HG02678 (cell line): Measurements from ENCODE around the gene EGFL8.
"Not testable (repeated sequence)": the region's sequence is repeated elsewhere in the genome, so short reads cannot be mapped to it uniquely, and the experiment has no call there.

Experiments
- ATAC-seq: cut with Tn5 transposase; IDR thresholded peaks from one replicate; pipeline ENCODE4 v1.9.1; 2021; ENCODE audit warnings: mild to moderate bottlenecking, moderate library complexity; ENCODE audit not compliant: unreplicated experiment

The EGFL8 gene

GRCh38 chr6:32182555-32182981 lies 18.2 kb downstream of the EGFL8 start:
- no peak for ATAC-seq

GRCh38 chr6:32183030-32183429 lies 18.6 kb downstream of the EGFL8 start:
- no peak for ATAC-seq

DNA sequence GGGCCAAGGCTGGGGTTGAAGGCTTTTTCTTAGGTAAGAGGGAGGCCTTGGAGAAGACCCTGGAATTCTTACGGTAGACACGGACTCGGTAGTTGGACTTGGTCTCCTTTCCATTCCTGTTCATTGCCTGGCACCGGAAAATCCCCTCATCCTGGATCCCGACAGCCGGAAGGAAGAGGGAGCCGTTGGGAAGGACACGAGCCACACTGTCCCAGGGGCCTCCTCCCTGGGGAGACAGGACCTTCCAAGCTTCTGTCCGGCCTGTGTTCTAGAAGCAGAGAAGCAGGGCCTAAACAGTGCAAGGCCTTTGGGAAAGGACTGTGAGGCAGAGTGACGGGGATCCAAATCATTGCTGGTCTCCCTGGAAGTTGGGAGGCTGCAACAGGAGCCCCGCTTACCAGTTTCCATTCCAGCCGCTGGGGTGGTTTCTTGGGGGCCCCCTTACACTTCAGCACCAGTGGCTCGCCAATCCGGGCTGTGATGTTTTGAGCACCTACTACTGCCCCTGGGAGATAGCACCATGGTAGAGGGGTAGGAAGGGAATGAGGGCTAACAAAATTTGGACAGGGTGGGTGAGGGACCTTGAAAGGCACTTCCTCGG lies 19.2 kb downstream of the EGFL8 start:
- no peak for ATAC-seq

GRCh38 chr6:32184084-32184640 lies 19.8 kb downstream of the EGFL8 start, which contains the start of gene AGER:
Gene AGER (minus strand): TSS chr6:32184253. CDS start chr6:32184222, 31 bp downstream.
- no peak for ATAC-seq

GRCh38 chr6:32185681-32186131 lies 21.3 kb downstream of the EGFL8 start:
- not testable (repeated sequence) for ATAC-seq

DNA sequence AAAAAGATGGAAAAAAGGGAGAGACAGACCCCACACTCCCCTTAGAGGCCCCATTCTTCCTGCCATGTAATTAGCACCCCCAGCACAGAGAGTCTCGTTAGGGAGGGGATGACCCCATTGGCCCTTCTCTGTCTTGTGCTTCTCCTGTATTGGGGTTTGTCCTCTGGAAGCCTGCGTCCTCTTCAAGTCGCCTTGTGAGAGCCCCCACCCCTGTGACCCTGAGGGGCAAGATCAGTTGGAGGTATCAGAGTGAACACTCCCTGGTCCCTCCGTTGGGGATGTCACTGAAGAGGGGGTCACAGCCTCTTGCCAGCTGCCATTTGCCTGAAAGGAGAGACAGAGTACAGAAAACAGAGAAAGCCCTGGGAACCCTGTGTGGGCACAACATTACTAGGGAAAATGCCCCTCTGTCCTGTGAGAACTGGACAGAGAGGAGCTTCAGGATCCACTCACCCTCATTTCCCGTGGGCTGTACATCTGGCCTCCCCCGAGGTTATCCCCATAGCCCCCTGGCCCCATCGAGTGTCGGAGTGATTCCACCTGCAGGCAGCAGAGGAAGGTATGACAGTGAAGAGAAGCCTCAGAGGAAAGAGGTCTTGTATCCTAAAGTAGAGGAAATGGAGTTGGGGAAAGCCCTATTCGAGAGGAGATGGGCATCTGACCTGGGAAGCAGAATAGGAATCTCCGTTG lies 21.9 kb downstream of the EGFL8 start:
- ATAC-seq: not testable (repeated sequence)

DNA sequence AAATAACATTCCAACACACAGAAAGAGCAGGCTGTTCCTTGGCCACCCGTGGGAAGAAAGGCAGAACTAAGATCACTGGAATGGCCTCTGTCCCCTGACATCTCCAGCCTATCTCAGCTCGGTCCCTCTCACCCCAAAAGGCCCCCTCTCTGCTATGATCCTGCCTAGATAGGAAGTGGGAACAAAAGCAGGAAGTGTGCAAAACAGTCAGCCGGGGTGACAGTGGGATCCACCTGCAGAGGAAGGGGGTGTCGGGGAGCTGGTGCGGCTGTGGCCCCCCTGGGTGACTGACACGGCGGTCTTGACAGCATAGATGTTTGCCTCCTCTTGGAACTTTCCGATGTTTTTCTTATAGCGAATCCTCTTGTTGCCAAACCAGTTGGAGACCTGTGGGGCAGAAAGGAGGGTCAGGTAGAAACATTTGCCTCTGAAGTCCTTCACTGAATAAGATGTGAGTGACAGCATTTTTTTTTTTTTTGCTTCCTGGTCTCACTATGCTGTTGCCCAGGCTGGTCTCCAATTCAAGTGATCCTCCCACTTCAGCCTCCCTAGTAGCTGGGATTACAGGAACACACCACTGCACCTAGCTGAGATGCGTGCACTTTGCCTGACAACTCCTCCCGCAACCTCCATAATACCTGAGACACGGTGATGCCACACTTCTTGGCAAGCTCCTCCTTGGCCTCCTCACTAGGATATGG lies 22.8 kb downstream of the EGFL8 start:
- ATAC-seq: no peak

GRCh38 chr6:32187725-32188380 lies 23.5 kb downstream of the EGFL8 start:
- ATAC-seq: not testable (repeated sequence)

- ATAC-seq: no peak
Observed at GRCh38 chr6:32188381-32189068, 24.1 kb downstream of the EGFL8 start.

GRCh38 chr6:32189069-32189741 lies 24.8 kb downstream of the EGFL8 start:
- ATAC-seq: no peak

DNA sequence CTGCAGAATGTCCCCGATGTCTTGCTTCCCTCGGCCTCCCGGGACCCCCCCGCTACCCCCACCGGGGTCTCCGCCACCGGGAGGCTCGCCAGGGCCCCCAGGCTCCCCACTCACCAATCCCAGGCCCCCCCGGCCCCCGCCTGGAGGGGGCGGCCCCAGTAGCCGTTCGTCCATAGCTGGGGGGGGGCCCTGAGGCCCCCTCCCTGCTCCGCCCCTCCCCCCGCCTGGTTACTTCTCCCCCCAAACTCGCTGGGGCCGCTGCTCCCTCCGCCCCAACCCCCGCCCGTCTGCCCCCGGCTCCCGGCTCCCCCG lies 25.3 kb downstream of the EGFL8 start:
- no peak for ATAC-seq

DNA sequence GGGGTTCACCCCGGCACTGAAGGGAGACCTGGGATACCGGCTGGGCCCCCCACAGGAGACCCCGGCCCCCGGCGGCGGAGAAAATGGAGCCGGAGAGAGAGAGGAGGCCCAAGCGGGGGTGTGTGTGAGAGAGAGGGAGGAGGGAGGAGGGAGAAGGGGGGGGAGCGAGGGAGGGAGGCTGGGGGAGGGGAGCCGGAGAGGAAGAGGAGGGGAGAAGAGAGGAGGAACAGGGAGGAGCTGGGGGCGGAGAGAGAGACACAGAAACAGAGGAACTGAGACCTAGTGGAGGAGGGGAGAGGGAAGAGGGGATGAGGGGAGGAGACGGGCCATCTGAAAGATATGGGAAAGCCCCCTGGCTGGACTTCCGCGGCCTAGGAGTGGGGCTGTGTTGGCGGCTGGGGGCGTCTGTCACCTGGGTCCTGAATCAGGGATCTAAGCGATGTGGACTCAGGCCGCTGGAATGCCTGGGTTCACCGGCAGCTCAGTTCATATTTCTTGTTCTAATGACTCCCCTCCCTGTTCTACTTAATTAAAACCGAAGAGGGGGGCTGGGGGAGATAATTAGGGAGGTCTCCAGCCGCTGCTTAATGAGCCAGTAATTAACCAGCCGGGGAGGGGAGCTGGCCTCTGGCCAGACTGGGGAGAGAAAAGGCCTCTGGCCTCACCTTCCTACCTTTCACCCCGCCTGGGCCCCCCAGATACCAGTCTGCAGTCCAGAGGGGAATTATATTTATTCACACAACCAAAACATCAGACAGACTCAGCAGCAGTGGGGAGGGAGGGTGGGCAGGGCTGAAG lies 25.9 kb downstream of the EGFL8 start, which contains the start of gene PBX2:
TSS of gene PBX2 (minus strand) at position 149 of the 798 bp plus-strand sequence. CDS start 287 bp downstream, outside the sequence.
- ATAC-seq: peak; percentile 73

DNA sequence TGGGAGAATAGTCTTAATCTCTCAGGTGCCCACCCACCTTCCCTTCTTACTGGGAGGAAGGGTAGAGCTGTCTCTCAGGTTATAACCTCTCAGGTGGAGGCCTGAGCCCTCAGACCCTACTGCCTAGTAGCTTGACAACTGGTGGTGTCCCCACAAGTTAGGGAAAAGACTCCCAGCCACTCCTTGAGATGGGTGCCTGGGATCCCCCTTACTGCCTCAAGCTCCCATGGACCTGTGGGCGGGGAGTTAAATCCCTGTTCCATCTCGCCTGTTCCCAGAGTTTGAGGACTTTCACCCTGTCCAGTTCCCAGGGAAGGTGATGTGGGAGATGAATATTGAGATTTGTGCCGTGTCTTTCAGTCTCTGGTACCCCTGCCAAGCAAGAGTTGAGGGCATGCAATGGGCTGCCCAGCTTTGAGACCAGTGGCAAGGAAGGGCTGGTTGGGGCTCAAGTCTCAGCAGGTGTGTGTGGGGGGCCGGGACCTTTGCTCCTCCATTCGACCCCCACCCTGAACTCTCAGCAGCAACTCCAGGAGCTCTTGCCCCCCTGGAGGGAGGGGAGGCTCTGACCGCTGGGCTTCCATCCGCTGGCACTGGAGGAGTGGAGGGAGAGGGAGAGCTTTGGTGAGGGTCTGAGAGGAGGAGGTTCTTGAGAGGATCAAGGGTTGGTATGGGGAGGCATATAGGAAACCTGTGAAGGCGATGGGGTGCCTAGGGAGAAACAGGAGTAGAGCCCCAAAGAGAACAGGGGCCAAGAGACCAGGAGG lies 26.7 kb downstream of the EGFL8 start:
- ATAC-seq: no peak

- ATAC-seq: no peak
Observed at GRCh38 chr6:32191696-32192607, 27.6 kb downstream of the EGFL8 start.

GRCh38 chr6:32192608-32193039 lies 28.2 kb downstream of the EGFL8 start, which contains the start of gene GPSM3:
Gene GPSM3 (minus strand): TSS chr6:32192643. CDS start chr6:32192513, 130 bp downstream.
- ATAC-seq: no peak

GRCh38 chr6:32193096-32193495 lies 28.7 kb downstream of the EGFL8 start:
- not testable (repeated sequence) for ATAC-seq

DNA sequence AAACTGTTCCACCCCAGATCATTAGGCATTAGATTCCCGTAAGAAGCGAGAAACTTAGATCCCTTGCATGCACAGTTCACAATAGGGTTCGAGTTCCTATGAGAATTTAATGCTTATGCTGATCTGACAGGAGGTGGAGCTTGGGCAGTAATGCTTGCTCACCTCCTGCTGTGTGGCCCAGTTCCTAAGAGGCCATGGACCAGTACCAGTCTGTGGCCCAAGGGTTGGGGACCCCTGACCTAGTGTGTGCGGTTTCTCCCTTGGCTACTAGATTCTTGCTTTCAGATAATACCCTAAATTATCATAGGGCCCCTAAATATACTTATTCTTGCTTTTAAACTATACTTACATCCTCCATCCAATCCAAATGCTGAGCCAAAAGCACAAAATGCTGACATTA lies 30.0 kb downstream of the EGFL8 start:
- no peak for ATAC-seq
